Ramos (cell line): ENCODE data around the gene PTPRG.

Source experiments
- in situ Hi-C: fragments of 300-500 bp; cut with MboI; formaldehyde crosslinking; loops from one replicate; pipeline ENCODE4 v1.14.3; 2022; ENCODE audit warnings: low sequenced_read_pairs; ENCODE audit not compliant: unreplicated experiment

Gene PTPRG

GRCh38 chr3:61639991-61640390 lies 78.6 kb downstream of the PTPRG start:
- in situ Hi-C loops = no loop called here

GRCh38 chr3:61645148-61645547 lies 83.8 kb downstream of the PTPRG start:
- in situ Hi-C loops = no loop called here

- in situ Hi-C loops = no loop called here
Observed at GRCh38 chr3:61646360-61646759, 85.0 kb downstream of the PTPRG start.

GRCh38 chr3:61646851-61647525 lies 85.6 kb downstream of the PTPRG start:
- in situ Hi-C loops = no loop called here

GRCh38 chr3:61648481-61648880 lies 87.1 kb downstream of the PTPRG start:
- in situ Hi-C loops = no loop called here

- in situ Hi-C loops = no loop called here
Observed at GRCh38 chr3:61649381-61650170, 88.2 kb downstream of the PTPRG start.

- in situ Hi-C loops = no loop called here
Observed at GRCh38 chr3:61650276-61650675, 88.9 kb downstream of the PTPRG start.

- in situ Hi-C loops = no loop called here
Observed at GRCh38 chr3:61650719-61651410, 89.5 kb downstream of the PTPRG start.

GRCh38 chr3:61657689-61658088 lies 96.3 kb downstream of the PTPRG start:
- in situ Hi-C loops = no loop called here

- in situ Hi-C loops = no loop called here
Observed at GRCh38 chr3:61662861-61663260, 101.5 kb downstream of the PTPRG start.

GRCh38 chr3:61663356-61664104 lies 102.2 kb downstream of the PTPRG start:
- in situ Hi-C loops = no loop called here

GRCh38 chr3:61664105-61664482 lies 102.7 kb downstream of the PTPRG start:
- in situ Hi-C loops = no loop called here

GRCh38 chr3:61665121-61665520 lies 103.8 kb downstream of the PTPRG start:
- in situ Hi-C loops = no loop called here

GRCh38 chr3:61665987-61666386 lies 104.6 kb downstream of the PTPRG start:
- in situ Hi-C loops = no loop called here

GRCh38 chr3:61666615-61667330 lies 105.4 kb downstream of the PTPRG start:
- in situ Hi-C loops = no loop called here

- in situ Hi-C loops = no loop called here
Observed at GRCh38 chr3:61667383-61667782, 106.0 kb downstream of the PTPRG start.

GRCh38 chr3:61667814-61668213 lies 106.4 kb downstream of the PTPRG start:
- in situ Hi-C loops = no loop called here

- in situ Hi-C loops = no loop called here
Observed at GRCh38 chr3:61668317-61668864, 107.0 kb downstream of the PTPRG start.

GRCh38 chr3:61669203-61669602 lies 107.8 kb downstream of the PTPRG start:
- in situ Hi-C loops = no loop called here
